Subcutaneous preadipocyte (primary cell): Measurements from ENCODE around the gene AIDA. TPM values are rescaled to one million over a fixed set of nuclear protein-coding genes. Genes with fewer than 3 reads are reported as not detected.

Source experiments
- total RNA-seq: library from RNA; depleted of rRNA; stranded (reverse); fragments of >200 nt; gene quantifications from 2 replicates; pipeline ENCODE4 v1.2.3, GENCODE V29; 2012

AIDA gene
- 42.4 and 45.2 TPM in 2 replicates for total RNA-seq

GRCh38 chr1:222712253-222713090 lies at the start of gene AIDA, which contains the start of gene BROX:
Gene AIDA, minus strand, starts transcription at chr1:222712491. Its CDS starts 174 bp downstream, at chr1:222712317.
Gene BROX, plus strand, starts transcription at chr1:222712564. Its CDS starts 3,136 bp downstream, at chr1:222715700.

GRCh38 chr1:222736972-222737371 lies 24.7 kb upstream of the AIDA start, which contains the start of gene FAM177B:
Gene FAM177B, plus strand, starts transcription at chr1:222737202. Its CDS starts 9,344 bp downstream, at chr1:222746546.

Other genes with a start within 250 kb of the AIDA start
- gene HHIPL2, start 164.4 kb downstream of the AIDA start, total RNA-seq: 0.20 and 0.37 TPM in 2 replicates
- gene TAF1A, start 122.6 kb downstream of the AIDA start, total RNA-seq: 9.9 and 13.7 TPM in 2 replicates
- gene MIA3, start 94.4 kb downstream of the AIDA start, total RNA-seq: 65.4 and 71.2 TPM in 2 replicates
- gene BROX, start 73 bp upstream of the AIDA start, total RNA-seq: 38.2 and 52.2 TPM in 2 replicates
- not detected in 2 replicates for gene FAM177B, start 24.7 kb upstream of the AIDA start, total RNA-seq
- 5.3 and 7.0 TPM in 2 replicates for gene DISP1, start 102.5 kb upstream of the AIDA start, total RNA-seq